Measurements from ENCODE around the gene PDE8A.

The PDE8A gene, protein sequence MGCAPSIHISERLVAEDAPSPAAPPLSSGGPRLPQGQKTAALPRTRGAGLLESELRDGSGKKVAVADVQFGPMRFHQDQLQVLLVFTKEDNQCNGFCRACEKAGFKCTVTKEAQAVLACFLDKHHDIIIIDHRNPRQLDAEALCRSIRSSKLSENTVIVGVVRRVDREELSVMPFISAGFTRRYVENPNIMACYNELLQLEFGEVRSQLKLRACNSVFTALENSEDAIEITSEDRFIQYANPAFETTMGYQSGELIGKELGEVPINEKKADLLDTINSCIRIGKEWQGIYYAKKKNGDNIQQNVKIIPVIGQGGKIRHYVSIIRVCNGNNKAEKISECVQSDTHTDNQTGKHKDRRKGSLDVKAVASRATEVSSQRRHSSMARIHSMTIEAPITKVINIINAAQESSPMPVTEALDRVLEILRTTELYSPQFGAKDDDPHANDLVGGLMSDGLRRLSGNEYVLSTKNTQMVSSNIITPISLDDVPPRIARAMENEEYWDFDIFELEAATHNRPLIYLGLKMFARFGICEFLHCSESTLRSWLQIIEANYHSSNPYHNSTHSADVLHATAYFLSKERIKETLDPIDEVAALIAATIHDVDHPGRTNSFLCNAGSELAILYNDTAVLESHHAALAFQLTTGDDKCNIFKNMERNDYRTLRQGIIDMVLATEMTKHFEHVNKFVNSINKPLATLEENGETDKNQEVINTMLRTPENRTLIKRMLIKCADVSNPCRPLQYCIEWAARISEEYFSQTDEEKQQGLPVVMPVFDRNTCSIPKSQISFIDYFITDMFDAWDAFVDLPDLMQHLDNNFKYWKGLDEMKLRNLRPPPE

DNA sequence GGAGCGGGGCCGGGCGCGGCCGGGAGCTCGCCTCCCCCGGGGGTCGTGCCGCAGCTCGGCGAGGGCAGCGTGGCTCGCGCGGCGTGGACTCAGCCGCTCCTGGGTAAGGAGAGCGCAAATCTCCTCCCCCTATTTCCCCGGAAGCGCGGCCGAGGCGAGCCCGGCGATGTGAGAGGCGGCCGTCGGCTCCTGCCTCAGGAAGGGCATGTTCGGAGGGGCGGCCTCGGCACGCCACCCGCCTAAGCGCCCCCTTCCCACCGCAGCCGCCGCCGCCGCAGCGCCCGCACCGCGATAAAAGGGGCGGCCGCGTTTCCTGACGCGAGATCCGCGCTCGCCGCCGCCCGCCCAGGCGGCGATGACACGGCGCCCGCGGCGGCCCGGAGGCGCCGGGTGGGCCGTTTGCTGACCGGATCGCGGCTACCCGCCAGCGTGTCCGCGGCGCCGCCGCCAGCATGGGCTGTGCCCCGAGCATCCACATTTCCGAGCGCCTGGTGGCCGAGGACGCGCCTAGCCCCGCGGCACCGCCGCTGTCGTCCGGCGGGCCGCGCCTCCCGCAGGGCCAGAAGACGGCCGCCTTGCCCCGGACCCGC is at the start of gene PDE8A:
TSS of gene PDE8A (plus strand) at position 146 of the 590 bp plus-strand sequence. CDS start at position 453, 307 bp downstream.
- no peak for FAIRE-seq

DNA sequence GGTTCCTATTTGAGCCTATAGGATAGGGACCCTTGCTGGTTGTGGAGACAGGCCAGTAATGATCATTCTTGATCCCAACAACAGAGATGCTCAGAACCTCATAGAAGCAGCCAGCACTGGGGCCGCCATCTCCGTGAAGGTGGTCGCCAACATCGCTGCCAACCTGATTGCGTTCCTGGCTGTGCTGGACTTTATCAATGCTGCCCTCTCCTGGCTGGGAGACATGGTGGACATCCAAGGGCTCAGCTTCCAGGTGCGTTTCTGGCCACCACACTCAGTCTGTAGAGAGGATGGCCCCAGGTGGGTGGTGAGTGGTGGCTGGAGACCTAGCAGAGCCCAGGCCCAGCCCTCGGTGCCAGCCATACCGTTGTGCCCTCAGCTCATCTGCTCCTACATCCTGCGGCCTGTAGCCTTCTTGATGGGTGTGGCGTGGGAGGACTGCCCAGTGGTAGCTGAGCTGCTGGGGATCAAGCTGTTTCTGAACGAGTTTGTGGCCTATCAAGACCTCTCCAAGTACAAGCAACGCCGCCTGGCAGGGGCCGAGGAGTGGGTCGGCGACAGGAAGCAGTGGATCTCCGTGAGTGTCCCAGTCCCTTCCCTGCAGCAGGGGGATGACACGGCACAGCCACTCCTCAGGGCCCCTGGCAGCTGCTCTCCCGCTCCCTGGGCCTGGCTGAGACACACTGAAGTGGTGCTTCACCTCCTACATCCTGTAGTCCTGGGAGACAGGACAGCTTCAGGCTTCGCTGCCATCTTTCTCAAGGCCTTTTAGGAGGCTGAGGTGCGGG is 46.5 kb upstream of the PDE8A start:
- no peak for FAIRE-seq

DNA sequence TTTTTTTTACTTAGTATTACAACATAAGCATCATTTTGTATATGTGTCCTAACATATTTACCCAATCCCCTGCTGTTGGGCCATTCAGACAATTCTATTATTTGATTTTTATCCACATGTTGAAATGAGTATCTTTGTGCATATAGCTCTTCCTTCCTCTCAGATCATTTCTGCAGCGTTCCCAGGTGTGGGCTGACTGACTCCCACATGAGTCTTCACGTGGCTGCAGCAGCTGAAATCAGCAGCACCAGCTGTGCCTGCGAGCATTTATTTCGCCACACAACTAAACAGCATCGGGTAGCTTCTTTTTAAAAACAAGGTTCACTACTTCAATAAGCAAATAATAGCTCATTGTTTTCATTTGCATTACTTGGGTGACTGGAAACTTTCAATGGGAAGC is 44.5 kb upstream of the PDE8A start:
- FAIRE-seq = no peak

DNA sequence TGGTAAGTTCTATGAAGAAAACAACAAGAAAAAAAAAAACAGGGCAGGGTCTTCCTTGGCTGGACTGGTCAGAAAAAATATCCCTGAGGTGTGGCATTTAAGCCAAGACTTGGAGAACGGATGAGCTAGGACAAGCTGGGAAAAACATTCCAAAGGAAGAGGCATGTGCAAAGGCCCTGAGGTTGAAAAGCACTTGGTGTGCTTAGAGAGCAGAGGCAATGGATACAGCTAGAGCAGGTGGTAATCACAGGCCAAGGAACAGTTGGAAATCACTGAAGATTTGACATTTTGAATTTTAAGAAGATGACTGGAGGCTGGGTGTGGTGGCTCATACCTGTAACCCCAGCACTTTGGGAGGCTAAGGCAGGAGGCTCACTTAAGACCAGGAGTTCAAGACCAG is 42.9 kb upstream of the PDE8A start:
- no peak for FAIRE-seq

DNA sequence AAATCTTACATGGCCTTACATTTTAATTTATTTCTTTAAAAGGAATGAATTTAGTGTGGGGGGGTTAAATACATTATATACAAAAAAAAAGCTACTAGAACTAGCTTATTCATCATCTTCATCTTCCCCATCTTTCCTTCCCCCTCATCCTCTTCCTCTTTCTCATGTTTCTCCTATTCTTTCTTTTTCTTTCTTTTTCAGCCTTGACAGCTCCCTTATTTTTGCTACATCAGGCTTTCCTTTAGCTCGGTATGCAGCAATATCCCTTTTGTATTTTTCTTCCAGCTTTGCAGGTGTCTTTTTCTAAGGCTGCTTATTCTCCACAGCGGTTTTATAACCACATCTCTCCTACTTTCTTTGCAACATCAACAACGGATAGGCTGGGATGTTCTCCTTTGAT is 41.3 kb upstream of the PDE8A start:
- no peak for FAIRE-seq

DNA sequence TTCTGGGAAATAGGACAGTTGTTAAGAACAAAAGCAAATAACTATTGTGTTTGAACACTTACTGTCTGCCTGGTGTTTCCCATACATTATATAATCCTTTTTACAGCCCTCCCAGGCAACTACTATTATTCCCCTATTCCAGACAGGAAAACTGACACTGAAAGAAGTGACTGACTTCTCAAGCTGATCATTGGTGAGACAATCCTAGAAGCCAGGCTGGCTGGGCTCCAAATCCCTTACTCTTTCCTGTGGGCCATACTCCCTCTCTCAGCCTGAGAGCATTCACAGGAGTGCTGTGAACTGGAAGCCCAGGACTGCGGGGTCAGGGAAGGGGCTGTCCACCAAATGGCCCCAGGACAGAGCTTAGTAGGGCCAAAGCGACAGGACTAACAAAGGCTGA is 39.2 kb upstream of the PDE8A start:
- no peak for FAIRE-seq

DNA sequence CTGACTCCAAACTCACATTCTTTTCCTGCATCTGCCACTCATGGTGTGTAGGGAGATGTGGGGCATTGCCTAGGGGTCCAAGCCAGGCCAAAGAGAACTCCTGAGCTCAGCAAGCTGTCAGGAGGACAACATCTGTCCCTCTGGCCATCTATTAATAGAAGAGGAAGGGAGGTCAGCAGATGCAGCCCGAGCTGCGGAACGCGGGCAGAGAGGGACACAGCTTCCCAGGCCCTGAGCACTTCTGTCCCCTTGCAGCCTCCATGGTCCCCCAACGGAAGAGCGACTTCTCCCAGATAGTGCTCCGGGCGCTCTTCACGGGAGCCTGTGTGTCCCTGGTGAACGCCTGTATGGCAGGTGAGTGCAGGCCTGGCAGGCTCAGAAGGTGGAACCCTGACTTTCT is 37.3 kb upstream of the PDE8A start:
- FAIRE-seq = no peak

DNA sequence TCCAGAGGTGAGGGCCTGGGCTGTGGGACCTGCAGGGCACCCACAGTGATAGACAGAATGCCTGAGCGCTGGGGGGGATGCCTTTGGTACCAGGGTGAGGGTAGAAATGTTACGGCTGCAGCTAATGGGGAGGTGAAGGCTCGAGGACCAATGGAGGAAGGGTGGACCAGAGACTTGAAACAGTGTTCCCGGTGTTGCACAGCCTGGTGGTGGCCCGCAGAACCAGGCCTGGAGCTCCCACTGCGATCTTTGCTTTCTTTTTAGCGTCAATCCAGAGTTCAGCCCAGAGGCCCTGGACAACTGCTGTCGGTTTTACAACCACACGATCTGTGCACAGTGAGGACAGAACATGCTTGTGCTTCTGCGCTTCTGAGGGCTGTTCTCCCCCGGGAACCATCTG is 36.8 kb upstream of the PDE8A start:
- no peak for FAIRE-seq

DNA sequence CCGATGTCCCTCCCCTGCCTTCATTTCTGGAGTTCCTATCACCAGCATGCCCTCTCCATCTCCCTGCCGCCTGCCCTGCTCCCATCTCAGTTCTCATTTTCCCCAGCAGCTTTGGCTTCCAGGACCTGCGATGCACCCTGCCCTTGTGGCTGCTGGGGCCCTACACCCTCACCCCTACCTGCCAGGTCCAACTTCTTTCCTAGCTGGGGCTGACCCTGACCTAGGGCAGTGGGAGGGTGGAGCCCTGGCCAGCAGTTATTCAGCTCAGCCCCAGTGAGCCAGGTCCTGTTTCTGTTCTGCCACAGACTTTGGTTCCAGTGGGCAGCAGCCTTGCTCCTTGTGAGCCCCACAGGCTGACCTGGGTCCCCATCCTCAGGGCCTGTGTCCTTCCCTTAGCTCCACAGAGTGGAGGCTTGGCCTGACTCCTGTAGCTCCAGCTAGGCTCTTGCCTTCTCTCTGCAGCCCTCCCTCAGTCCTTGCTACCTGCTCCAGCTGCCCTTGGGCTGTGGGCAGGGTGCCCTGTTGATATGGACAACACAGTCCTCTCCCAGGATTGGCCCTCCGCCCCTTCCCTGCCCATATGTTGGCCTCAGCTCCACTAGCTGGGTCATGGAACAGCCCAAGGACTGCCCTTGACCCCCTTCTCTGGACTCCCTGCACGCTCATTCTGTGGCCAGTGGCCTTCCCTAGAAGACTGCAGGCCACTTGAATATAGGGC is 34.7 kb upstream of the PDE8A start:
- FAIRE-seq = no peak

DNA sequence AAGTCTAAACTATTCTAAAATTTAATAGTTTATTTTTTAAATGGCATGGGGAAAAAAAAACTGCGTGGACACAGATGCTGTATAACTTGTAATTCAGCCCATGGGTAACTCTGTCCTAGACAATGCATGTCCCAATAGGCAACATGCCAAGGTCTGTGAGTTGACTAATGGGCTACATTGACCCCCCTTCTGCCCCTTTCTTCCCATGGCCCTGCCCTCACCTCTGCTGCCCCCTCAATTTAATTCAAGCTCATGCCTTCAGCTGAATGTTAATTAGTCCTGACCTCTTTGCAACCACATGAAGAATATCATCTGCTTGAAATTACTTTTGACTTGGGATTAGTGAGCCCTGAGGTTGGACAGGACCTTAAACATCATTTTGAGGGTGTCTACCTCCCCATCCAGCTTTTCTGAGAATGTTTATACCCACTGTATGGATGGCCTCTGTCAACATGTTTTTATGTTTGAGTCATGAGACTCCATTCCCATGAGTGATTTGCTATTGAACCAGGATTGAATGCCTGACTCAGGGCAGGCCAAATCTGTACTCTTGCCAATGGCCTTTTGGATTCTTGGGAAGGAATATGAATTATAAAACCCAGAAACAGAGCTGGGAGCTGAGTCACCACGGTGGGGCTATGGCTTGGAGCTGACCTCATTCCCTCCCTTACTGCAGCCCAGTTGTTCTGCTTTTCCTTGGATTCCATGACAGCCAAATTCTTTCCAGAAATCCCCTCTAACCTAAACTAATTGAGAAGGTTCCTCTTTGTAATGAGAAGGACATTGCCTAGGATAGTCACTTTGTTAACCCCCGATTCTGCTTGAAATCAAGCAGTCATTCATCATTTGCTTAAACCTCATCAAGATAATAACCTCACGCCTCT is 33.5 kb upstream of the PDE8A start:
- FAIRE-seq = no peak

DNA sequence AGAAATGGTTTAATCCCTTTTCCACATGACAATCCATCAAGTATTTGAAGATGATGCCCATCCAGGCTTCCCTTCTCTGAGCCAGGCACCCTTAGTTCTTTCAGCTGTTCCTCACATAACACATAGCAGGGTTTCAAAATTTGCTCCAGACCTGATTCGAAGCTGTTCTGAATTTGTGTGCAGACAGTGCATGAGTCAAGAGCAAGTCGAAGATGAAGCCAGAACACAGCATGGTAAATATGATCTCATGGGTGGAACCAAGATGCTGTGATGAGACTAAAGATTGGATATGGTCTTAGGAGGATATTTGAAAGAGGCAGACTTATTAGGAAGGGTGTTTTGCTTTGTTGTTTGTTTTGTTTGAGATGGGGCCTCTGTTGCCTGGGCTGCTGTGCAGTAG is 32.6 kb upstream of the PDE8A start:
- no peak for FAIRE-seq

DNA sequence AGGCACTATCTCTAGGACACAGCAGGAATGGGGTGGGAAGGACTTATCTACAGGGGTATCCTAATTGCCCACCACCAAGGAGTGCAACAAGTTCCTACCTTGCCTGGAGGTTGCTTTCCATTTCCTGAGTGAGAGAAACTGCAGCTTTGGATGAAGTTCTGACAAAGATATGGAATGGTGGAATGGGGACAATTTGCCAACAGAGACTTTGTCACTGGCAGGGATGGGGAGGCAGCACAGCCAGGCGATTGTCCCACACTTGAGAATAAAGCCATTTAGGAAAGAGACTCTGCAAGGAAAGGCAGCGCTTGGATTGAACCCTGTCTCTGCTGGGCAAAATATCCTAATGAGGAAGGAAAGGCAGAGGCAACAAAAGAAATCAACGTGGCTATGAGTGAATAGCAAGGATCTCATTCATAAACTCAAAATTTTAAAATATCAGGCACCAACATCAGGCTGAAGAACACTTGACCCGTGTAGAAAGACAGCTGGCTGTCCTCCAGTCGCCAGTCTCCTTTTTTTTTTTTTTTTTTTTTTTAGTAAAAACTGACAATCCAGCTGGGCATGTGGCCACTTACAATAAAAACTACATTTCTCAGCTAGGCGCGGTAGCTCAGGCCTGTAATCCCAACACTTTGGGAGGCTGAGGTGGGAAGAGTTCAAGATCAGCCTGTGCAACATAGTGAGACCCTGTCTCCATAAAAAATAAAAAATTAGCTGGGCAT is 31.6 kb upstream of the PDE8A start:
- FAIRE-seq = no peak

DNA sequence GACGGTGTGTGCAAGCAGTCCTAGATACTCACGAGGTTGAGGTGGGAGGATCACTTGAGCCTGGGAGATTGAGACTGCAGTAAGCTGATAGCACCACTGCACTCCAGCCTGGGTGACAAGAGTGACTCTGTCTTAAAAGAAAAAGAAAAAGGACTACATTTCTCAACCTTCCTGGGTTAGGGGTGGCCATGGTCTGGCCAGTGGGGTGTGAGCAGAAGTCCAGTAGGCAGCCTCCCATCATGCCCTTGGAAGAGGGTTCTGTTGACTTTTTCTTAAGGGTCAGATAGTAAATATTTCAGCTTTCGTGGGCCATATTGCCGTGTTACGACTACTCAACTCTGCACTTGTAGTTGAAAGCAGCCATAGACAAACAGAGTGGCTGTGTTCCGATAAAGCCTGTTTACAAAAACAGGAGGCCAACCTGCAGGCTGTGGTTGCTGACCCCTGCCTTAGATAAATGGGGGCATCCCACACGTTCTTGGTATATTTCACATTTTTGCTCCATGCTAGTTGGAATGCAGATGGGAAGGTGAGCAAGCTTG is 31.0 kb upstream of the PDE8A start:
- no peak for FAIRE-seq

DNA sequence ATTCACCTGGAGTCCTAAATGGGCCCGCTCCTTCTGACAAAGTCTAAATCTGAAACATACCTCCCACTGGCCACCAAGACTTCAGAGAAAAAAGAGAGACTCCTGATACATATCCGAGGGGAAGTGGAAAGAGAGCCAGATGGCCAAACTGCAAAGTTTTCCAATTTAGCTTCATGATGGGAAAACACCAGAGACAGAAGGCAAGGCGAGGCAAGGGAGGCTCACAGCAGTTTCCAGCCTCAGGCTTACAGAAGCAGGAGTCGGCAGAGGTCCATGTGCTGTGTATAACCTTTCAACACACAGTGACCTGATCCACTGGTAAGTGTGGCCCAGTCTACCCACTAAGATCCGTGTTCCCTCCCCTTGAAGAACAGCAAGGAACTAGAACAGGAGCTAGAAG is 29.9 kb upstream of the PDE8A start:
- no peak for FAIRE-seq

DNA sequence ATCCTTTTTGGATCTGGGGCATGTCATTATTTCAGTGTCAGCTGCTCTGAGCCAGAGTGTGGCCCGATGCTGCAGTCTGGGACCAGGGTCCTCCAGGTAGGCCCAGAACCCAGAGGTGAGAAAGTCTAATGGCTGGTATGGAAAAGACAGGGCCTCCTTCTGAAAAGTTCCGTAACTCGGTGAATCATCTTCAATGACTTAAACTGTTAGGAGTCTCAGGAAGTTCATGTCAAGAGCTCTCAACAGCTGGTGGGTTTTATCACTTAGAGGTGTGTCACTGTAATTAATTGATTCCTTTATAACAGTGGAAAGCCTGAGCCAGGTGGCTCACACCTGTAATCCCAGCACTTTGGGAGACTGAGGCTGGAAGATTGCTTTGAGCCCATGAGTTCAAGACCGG is 28.5 kb upstream of the PDE8A start:
- no peak for FAIRE-seq

DNA sequence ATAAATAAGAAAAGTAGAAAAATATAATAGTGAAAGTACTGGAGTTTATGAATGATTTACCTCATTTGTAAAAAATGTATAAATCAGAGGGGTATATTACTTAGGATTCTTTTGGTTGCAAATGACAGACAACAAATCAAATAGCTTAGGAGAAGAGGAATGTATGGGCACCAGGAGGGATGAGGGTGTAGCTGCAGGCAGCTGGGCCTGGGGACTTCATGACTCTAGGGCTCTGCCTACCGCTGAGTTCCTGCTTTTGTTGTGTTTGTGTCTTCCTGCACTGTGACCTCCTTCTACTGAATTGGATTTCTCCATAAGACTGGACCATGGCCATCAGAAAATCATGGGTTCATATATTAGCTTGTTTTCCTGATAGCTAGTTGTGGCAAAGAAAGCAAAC is 27.9 kb upstream of the PDE8A start:
- no peak for FAIRE-seq

DNA sequence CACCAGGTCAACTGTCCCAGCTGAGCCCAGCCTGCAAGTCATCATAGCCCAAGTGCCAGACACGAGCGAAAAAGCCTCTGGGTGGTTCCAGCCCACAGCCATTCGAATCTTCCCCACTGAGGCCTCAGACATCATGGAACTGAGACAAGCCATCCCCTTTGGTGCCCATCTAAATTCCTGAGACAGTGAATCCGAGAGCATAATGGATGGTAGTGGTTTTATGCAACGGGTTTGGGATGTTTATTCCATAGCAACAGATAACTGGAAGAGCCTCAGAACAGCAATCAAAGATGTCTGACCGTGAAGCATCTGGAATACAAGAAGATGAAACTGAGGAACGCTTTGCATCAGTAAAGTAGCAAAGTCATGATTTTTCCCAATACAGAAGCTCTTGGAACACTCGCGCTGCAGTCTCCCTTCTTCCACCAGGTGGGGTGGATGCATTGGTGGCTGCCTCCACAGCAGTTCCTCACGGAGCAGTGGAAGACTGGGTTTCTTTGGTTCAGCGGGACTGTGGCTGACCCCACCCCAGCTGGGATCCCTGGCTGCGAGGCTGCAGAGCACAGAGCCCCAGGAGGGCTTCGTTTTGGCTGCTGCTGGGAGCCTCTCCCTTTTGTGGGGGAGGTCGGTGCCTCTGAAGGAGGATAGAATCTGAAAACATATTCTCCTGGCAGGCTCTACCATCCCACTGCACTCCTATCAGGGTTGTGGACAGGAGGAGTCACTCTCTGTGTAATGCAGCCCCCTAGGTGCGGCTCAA is 26.4 kb upstream of the PDE8A start:
- FAIRE-seq = no peak

DNA sequence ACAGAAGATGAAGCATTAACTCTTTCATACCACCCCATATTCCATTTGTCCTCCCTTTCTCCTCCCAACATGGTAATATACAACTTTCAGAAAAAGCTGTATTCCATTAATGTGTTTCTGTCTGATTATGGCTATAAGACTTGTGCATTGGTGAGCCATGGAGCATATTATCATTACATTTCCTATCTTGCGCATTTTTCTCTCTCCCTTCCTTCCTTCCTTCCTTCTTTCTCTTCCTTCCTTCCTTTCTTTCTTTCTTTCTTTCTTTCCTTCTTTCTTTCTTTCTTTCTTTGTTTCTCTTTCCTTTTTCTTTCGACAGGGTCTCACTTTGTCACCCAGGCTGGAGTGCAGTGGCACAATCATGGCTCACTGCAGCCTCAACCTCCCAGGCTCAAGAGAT is 25.5 kb upstream of the PDE8A start:
- FAIRE-seq = no peak

DNA sequence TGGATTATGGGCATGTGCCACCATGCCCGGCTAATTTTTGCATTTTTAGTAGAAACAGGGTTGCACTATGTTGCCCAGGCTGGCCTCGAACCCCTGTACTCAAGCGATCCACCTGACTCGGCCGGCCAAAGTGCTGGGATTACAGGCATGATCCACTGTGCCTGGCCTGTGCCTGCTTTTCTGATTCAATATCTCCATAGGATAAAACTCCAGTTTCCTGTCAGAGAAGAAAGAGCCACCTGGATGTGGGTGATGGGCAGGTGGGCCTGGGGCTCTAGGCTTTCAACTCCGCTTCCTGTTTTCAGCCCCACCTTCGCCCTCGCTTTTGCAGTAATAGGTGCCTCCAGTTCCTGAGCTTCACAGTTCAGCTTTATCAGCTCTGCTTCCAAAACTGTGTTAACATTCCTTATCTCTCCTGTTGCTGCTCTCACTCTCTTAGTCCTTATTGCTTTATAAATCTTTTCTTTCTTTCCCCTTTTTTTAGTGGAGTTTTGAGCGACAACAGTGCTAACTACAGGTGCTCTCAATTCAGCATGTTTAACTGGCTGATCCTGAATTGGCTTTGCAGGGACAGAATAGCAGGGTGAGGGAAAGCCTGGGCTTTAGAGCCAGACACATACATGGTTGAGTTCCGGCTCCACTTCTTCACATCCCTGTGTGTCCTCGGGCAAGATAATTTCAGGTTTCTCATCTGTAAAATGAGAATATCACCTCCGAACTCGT is 21.1 kb upstream of the PDE8A start:
- no peak for FAIRE-seq

Measured in endometrium (tissue), 2 donors.